Measurements from ENCODE around the gene TRAPPC4. TPM values are rescaled to one million over a fixed set of nuclear protein-coding genes. Genes with fewer than 3 reads are reported as not detected.

Gene TRAPPC4
- total and polyA plus RNA-seq, 2 donors (not counting 1 experiment from before 2014, with no cell fraction given), result 61.4 to 64.5 TPM

- Histone ChIP-seq H4K20me1 (ENCODE audit: control insufficient read depth, insufficient read depth, low read length, poor library complexity, severe bottlenecking) (no peaks in the 10 kb centered on the region), H3K4me3 (ENCODE audit: control extremely low read depth in 1 of 5, extremely low read depth in 1 of 5, insufficient read depth in 1 of 5, low read depth in 2 of 5, low read length in 4 of 5) (peak overlapping the region in 4 of 5 experiments; percentile 64 to 95 (median 75)), H3K27ac (ENCODE audit: low read length in 2 of 2) (peak overlapping the region; percentile 62 to 93), H3K9ac (ENCODE audit: low read length) (peak overlapping the region; percentile 98), H3K4me2 (replicated peaks; ENCODE audit: low read depth, low read length, poor library complexity, severe bottlenecking) (peak overlapping the region; percentile 98), H3K36me3 (replicated peaks in 1 of 2; ENCODE audit: control extremely low read depth in 1 of 2, control insufficient read depth in 1 of 2, extremely low read depth in 1 of 2, insufficient read depth in 2 of 2, low read length in 1 of 2) (peaks cover 0 to 35% of the 10 kb centered on the region in 2 experiments), H2AFZ (ENCODE audit: insufficient read depth, low read depth, low read length, poor library complexity, severe bottlenecking) (peak overlapping the region; percentile 87), H3K9me3 (ENCODE audit: control extremely low read depth in 1 of 3, control insufficient read depth in 2 of 3, insufficient read depth in 1 of 3, low read length in 2 of 3) (no peaks in the 10 kb centered on the region), H3K4me1 (ENCODE audit: control insufficient read depth in 2 of 2, insufficient read depth in 2 of 2, low read length in 2 of 2) (peaks cover 27 to 38% of the 10 kb centered on the region in 2 donors), H3K27me3 (replicated peaks in 1 of 4; ENCODE audit: control extremely low read depth in 1 of 4, control insufficient read depth in 3 of 4, insufficient read depth in 4 of 4, low read length in 3 of 4) (no peaks in the 10 kb centered on the region), H3K79me2 (ENCODE audit: control insufficient read depth, insufficient read depth, low read length) (peaks cover 42% of the 10 kb centered on the region)
- peak overlapping the region; percentile 97 for H3K4me3 Mint-ChIP-seq
- TF ChIP-seq EZH2 (IDR thresholded peaks at IDR 0.05; ENCODE audit: borderline replicate concordance, insufficient read depth, low read depth, low read length, poor library complexity, severe bottlenecking) (no peak), CTCF (IDR thresholded peaks at IDR 0.05) (no peak)
- 75% methylated on average over 6 of the region's 6 CpGs for WGBS (ENCODE audit: insufficient coverage)
- ATAC-seq (ENCODE audit: low read depth) (no peak), DNase-seq (peak; percentile 43)
- no peaks in the 10 kb centered on the region for H3K27me3 Mint-ChIP-seq
- intact Hi-C loops (cut with micrococcal nuclease), result loop anchor here (2.0 kb wide), 2 partner anchors 47 to 141 kb away; no protein-coding TSS in a partner anchor
- ChIA-PET CTCF (interaction anchor here (0.6 to 2.2 kb wide), 2 partner anchors 12 to 289 kb away, joined by 3 to 8 read pairs; no protein-coding TSS in a partner anchor), POLR2A (interaction anchor here (0.6 to 3.8 kb wide), 3 partner anchors 11 to 206 kb away, joined by 3 to 14 read pairs (median 3); partner anchors contain the start of gene VPS11)
- H3K4me1 Mint-ChIP-seq, result peaks cover 46% of the 10 kb centered on the region
- no peaks in the 10 kb centered on the region for H3K9me3 Mint-ChIP-seq (ENCODE audit: insufficient read depth)
- H3K27ac Mint-ChIP-seq, result peak overlapping the region; percentile 37
Measured at GRCh38 chr11:119055901-119056300, 37.3 kb downstream of the TRAPPC4 start.

- Histone ChIP-seq H3K9ac (ENCODE audit: low read length) (peak overlapping the region; percentile 98), H3K4me1 (ENCODE audit: control insufficient read depth in 2 of 2, insufficient read depth in 2 of 2, low read length in 2 of 2) (peaks cover 25 to 35% of the 10 kb centered on the region in 2 donors), H3K9me3 (ENCODE audit: control extremely low read depth in 1 of 3, control insufficient read depth in 2 of 3, insufficient read depth in 1 of 3, low read length in 2 of 3) (no peaks in the 10 kb centered on the region), H2AFZ (ENCODE audit: insufficient read depth, low read depth, low read length, poor library complexity, severe bottlenecking) (peak overlapping the region; percentile 87), H3K27me3 (replicated peaks in 1 of 4; ENCODE audit: control extremely low read depth in 1 of 4, control insufficient read depth in 3 of 4, insufficient read depth in 4 of 4, low read length in 3 of 4) (no peaks in the 10 kb centered on the region), H3K27ac (ENCODE audit: low read length in 2 of 2) (peak overlapping the region; percentile 62 to 93), H3K36me3 (replicated peaks in 1 of 2; ENCODE audit: control extremely low read depth in 1 of 2, control insufficient read depth in 1 of 2, extremely low read depth in 1 of 2, insufficient read depth in 2 of 2, low read length in 1 of 2) (peaks cover 3 to 35% of the 10 kb centered on the region in 2 experiments), H3K4me2 (replicated peaks; ENCODE audit: low read depth, low read length, poor library complexity, severe bottlenecking) (peak overlapping the region; percentile 98), H3K4me3 (ENCODE audit: control extremely low read depth in 1 of 5, extremely low read depth in 1 of 5, insufficient read depth in 1 of 5, low read depth in 2 of 5, low read length in 4 of 5) (peak overlapping the region; percentile 28 to 95 (median 69)), H3K79me2 (ENCODE audit: control insufficient read depth, insufficient read depth, low read length) (peaks cover 48% of the 10 kb centered on the region), H4K20me1 (ENCODE audit: control insufficient read depth, insufficient read depth, low read length, poor library complexity, severe bottlenecking) (no peaks in the 10 kb centered on the region)
- no peak for TF ChIP-seq CTCF (IDR thresholded peaks at IDR 0.05)
- no peak for TF ChIP-seq EZH2 (IDR thresholded peaks at IDR 0.05; ENCODE audit: borderline replicate concordance, insufficient read depth, low read depth, low read length, poor library complexity, severe bottlenecking)
- Mint-ChIP-seq H3K27me3 (no peaks in the 10 kb centered on the region), H3K9me3 (ENCODE audit: insufficient read depth) (no peaks in the 10 kb centered on the region), H3K4me3 (peak overlapping the region; percentile 97), H3K27ac (peak overlapping the region; percentile 93), H3K4me1 (peaks cover 42% of the 10 kb centered on the region)
- ATAC-seq (ENCODE audit: low read depth), result no peak
- peak; percentile 73 for DNase-seq
- intact Hi-C loops (cut with micrococcal nuclease), result loop anchor here (2.0 kb wide), 2 partner anchors 46 to 140 kb away; no protein-coding TSS in a partner anchor
- WGBS (ENCODE audit: insufficient coverage), result 0% methylated on average over 41 of the region's 48 CpGs
- ChIA-PET CTCF (interaction anchor here (0.6 to 2.2 kb wide), 8 partner anchors 11 to 1831 kb away, joined by 3 to 8 read pairs (median 5); partner anchors contain the start of gene VPS11), POLR2A (interaction anchor here (0.5 to 3.8 kb wide), 5 partner anchors 9 to 205 kb away, joined by 3 to 14 read pairs (median 3); partner anchors contain the start of gene VPS11)
Measured at GRCh38 chr11:119056421-119056999, 37.9 kb downstream of the TRAPPC4 start.

Data from B cell (primary cell).